ENCODE measurements around the gene PITHD1.

GRCh38 chr1:23772854-23773242, 5.4 kb upstream of the PITHD1 start:
- TF ChIP-seq CTCF (IDR thresholded peaks at IDR 0.05) (no peak), ZFX (IDR thresholded peaks at IDR 0.05; ENCODE audit: borderline replicate concordance) (no peak)

All from 22Rv1 (cell line).